MCF 10A (cell line): ENCODE data around the gene TOM1L1. TPM values are rescaled to one million over a fixed set of nuclear protein-coding genes. Genes with fewer than 3 reads are reported as not detected.

Experiments
- BruUV-seq: library from RNA; stranded (reverse); fragments of 400-500 nt; replicated peaks from 2 replicates; lab custom pipeline; 2021; lab: Mats Ljungman, UMichigan
- CTCF ChIA-PET: fragments of 300-600 bp; sonication (Branson Sonifier 250); formaldehyde crosslinking; extraction: SDS; loops from one replicate; lab custom pipeline; 2021; ENCODE audit warnings: antibody characterized with exemption, inconsistent platforms; lab: Yijun Ruan, JAX
- POLR2A ChIA-PET: fragments of 300-600, 350-650 bp; sonication (Branson Sonifier 250); formaldehyde crosslinking; extraction: SDS; loops from one replicate; lab custom pipeline; 2020; ENCODE audit warnings: antibody characterized with exemption, inconsistent platforms; lab: Yijun Ruan, JAX
- DNase-seq: peaks from one replicate; pipeline ENCODE4 v3.0.0-alpha.2; 2018; ENCODE audit not compliant: unreplicated experiment
- H3K27ac Mint-ChIP-seq: one replicate; pipeline ENCODE4 v1.8.0; 2022; ENCODE audit warnings: mild to moderate bottlenecking, low read depth, mixed read lengths; ENCODE audit not compliant: unreplicated experiment
- H3K27me3 Mint-ChIP-seq: one replicate; pipeline ENCODE4 v1.8.0; 2022; ENCODE audit warnings: mixed read lengths; ENCODE audit not compliant: insufficient read depth, unreplicated experiment
- H3K36me3 Mint-ChIP-seq: one replicate; pipeline ENCODE4 v1.8.0; 2022; ENCODE audit warnings: mild to moderate bottlenecking, moderate library complexity, mixed read lengths; ENCODE audit not compliant: insufficient read depth, unreplicated experiment
- H3K4me1 Mint-ChIP-seq: one replicate; pipeline ENCODE4 v1.8.0; 2022; ENCODE audit warnings: mixed read lengths; ENCODE audit not compliant: insufficient read depth, unreplicated experiment
- H3K4me3 Mint-ChIP-seq: one replicate; pipeline ENCODE4 v1.8.0; 2022; ENCODE audit warnings: mild to moderate bottlenecking, moderate library complexity, mixed read lengths; ENCODE audit not compliant: unreplicated experiment
- H3K9me3 Mint-ChIP-seq: one replicate; pipeline ENCODE4 v1.8.0; 2022; ENCODE audit warnings: mixed read lengths; ENCODE audit not compliant: unreplicated experiment
- intact Hi-C: fragments of 100-400 bp; cut with micrococcal nuclease; formaldehyde crosslinking; loops from 2 replicates; pipeline ENCODE4 v1.14.1; 2022
- total RNA-seq: library from RNA; stranded (reverse); gene quantifications from 2 replicates; pipeline ENCODE4 v1.2.3, GENCODE V29; 2022
- TF ChIP-seq, protein P1 (sequence below): fragments of 200-600 bp; IDR thresholded peaks from one replicate; pipeline ENCODE4 v1.8.0; 2022; ENCODE audit warnings: antibody characterized with exemption, mild to moderate bottlenecking; ENCODE audit not compliant: unreplicated experiment

TOM1L1 gene
- total RNA-seq, 1 experiment from 2014 or later = 157 TPM

DNA sequence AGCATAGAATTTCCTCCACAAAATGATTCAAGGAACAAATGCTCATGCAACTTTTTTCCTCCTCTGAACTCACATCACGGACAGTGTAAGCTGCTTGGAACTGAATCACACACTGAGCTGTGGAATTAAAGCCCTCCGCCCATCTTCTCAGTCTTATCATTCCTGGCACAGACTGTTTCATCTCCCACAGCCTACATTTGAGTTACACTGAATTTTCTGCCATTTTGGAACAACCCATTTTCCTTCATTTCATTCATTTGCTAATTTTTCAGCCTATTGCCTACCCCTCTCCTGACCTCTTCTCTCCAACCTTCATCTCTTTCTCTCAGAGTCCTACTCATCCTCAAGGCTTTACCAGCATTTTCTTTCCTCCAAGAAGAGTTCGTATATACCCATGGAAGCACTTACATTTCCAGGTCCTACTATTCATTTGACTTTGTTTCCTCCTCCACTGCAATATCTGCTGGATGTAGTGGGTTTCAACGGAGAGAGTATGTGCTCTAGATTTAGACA lies 39.1 kb upstream of the TOM1L1 start:
- TF ChIP-seq, protein P1, sequence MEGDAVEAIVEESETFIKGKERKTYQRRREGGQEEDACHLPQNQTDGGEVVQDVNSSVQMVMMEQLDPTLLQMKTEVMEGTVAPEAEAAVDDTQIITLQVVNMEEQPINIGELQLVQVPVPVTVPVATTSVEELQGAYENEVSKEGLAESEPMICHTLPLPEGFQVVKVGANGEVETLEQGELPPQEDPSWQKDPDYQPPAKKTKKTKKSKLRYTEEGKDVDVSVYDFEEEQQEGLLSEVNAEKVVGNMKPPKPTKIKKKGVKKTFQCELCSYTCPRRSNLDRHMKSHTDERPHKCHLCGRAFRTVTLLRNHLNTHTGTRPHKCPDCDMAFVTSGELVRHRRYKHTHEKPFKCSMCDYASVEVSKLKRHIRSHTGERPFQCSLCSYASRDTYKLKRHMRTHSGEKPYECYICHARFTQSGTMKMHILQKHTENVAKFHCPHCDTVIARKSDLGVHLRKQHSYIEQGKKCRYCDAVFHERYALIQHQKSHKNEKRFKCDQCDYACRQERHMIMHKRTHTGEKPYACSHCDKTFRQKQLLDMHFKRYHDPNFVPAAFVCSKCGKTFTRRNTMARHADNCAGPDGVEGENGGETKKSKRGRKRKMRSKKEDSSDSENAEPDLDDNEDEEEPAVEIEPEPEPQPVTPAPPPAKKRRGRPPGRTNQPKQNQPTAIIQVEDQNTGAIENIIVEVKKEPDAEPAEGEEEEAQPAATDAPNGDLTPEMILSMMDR = no peak
- no TSS peak for BruUV-seq
- H3K4me3 Mint-ChIP-seq = no peak overlapping the region
- no peaks in the 10 kb centered on the region for H3K36me3 Mint-ChIP-seq
- POLR2A ChIA-PET = no interaction called here
- no peak for DNase-seq
- H3K9me3 Mint-ChIP-seq = no peaks in the 10 kb centered on the region
- intact Hi-C loops = no loop called here
- H3K27me3 Mint-ChIP-seq = no peaks in the 10 kb centered on the region
- no peak overlapping the region for H3K27ac Mint-ChIP-seq
- no peaks in the 10 kb centered on the region for H3K4me1 Mint-ChIP-seq
- CTCF ChIA-PET = interaction anchor here (0.5 to 0.6 kb wide), 3 partner anchors 24 to 557 kb away, joined by 3 read pairs; no protein-coding TSS in a partner anchor

DNA sequence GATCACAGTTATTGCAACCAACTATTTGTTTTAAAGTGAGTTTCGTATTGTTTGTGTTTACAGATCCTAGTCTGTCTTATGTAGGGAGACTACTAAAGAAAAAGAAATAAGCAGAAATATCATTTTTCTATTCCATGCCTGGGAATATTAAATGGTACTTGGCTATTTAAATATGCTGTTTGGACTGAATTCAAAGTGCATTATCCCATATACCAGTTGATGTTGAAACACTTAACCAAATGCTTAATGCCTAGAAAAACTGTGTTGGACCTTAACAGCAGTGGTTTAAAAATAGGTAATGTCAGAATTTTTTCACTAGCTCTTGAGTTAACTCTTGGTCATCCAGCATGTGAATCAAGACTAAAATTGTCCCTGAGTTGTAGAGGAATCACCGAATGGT lies 37.5 kb upstream of the TOM1L1 start:
- Mint-ChIP-seq H3K4me3 (no peak overlapping the region), H3K9me3 (no peaks in the 10 kb centered on the region), H3K36me3 (no peaks in the 10 kb centered on the region), H3K4me1 (no peaks in the 10 kb centered on the region), H3K27me3 (no peaks in the 10 kb centered on the region), H3K27ac (no peak overlapping the region)
- ChIA-PET CTCF (no interaction called here), POLR2A (no interaction called here)
- intact Hi-C loops = no loop called here
- no TSS peak for BruUV-seq
- DNase-seq = no peak
- TF ChIP-seq, protein P1 = no peak

DNA sequence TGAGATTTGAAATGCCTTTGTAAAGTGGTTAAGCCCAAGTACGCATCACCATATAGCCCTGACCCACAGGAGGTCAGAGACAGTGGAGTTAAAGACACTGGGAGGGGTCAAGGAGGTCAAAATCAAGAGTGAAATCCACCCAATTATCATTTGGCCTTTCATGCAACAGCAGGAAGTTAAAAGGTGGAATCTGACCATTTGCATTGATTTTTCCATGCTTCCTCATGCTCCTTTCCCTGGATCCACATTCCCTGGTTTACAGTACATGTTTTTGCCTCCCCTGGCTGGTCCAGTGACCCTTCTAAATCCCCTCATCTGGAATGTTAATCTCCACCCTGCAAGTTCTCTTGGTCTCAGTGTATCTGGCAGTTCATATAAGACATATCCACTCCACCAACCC lies 36.6 kb upstream of the TOM1L1 start:
- Mint-ChIP-seq H3K27me3 (no peaks in the 10 kb centered on the region), H3K4me3 (no peak overlapping the region), H3K4me1 (no peaks in the 10 kb centered on the region), H3K27ac (no peak overlapping the region), H3K9me3 (no peaks in the 10 kb centered on the region), H3K36me3 (no peaks in the 10 kb centered on the region)
- intact Hi-C loops = no loop called here
- TF ChIP-seq, protein P1 = no peak
- DNase-seq = no peak
- POLR2A ChIA-PET = no interaction called here
- CTCF ChIA-PET = no interaction called here
- BruUV-seq = no TSS peak

DNA sequence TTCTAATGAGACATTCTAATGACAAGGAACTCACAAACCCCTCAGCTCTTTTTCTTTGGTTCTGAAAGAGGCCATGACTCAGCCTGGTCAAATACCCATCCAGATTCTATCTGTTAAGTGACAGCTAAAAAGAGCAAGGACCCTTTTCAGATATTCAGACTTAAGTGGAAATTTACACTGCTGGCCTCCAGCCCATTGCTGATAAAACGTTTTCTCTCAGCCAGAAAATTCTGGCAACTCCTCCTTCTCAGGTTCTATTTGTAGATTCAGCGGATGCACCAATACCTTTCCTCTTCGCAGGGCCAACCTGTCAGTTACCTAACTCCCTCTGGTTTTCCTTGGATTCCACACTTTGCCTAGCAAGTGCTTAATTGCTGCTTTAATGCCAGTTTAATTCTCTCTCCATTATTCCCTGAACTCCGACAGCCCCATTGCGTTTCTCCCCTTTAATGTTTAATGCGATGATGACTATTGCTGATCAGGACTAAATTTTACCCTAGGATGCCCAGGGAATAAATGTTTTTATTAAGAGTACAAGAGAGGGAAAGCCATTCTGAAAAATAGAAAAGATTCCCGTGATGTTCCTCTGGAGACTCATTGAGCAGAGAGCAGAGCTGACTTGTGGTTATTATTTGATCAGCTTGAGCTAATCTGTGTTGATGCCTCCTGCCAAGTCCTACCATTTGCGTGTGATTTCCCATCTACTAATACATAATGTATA lies 35.9 kb upstream of the TOM1L1 start:
- ChIA-PET POLR2A (no interaction called here), CTCF (interaction anchor here (0.6 to 0.7 kb wide), 2 partner anchors 11 to 563 kb away, joined by 3 to 4 read pairs; no protein-coding TSS in a partner anchor)
- H3K27ac Mint-ChIP-seq = no peak overlapping the region
- no peaks in the 10 kb centered on the region for H3K36me3 Mint-ChIP-seq
- TF ChIP-seq, protein P1 = no peak
- DNase-seq = no peak
- no peak overlapping the region for H3K4me3 Mint-ChIP-seq
- H3K27me3 Mint-ChIP-seq = no peaks in the 10 kb centered on the region
- intact Hi-C loops = no loop called here
- no peaks in the 10 kb centered on the region for H3K9me3 Mint-ChIP-seq
- no TSS peak for BruUV-seq
- H3K4me1 Mint-ChIP-seq = no peaks in the 10 kb centered on the region
